Stimulated activated CD8-positive, alpha-beta memory T cell treated with anti-CD3 and anti-CD28 coated beads, Interleukin-12 subunit alpha, Interleukin-12 subunit beta, amount 100 ng/mL, for 4 hours (primary cell): Measurements from ENCODE around the gene DLG2.
"Not testable (repeated sequence)": the region's sequence is repeated elsewhere in the genome, so short reads cannot be mapped to it uniquely, and the experiment has no call there.

ENCODE experiments used
- DNase-seq: peaks from one replicate; pipeline ENCODE4 v3.0.0-alpha.2; 2020; ENCODE audit warnings: low read depth

Gene DLG2

GRCh38 chr11:84993386-84993785 is 633.8 kb downstream of the DLG2 start:
- DNase-seq = no peak

GRCh38 chr11:84990141-84990540 is 637.0 kb downstream of the DLG2 start:
- DNase-seq = no peak

GRCh38 chr11:84987686-84988187 is 639.4 kb downstream of the DLG2 start:
- DNase-seq = not testable (repeated sequence)

- DNase-seq = no peak
Measured at GRCh38 chr11:84981301-84981700, 645.8 kb downstream of the DLG2 start.

- no peak for DNase-seq
Measured at GRCh38 chr11:84969103-84969502, 658.0 kb downstream of the DLG2 start.

- no peak for DNase-seq
Measured at GRCh38 chr11:84965484-84965883, 661.7 kb downstream of the DLG2 start.

- DNase-seq = no peak
Measured at GRCh38 chr11:84963240-84963639, 663.9 kb downstream of the DLG2 start.

- DNase-seq = no peak
Measured at GRCh38 chr11:84962018-84962417, 665.1 kb downstream of the DLG2 start.

- DNase-seq = no peak
Measured at GRCh38 chr11:84958295-84958694, 668.8 kb downstream of the DLG2 start.

GRCh38 chr11:84950569-84951270 is 676.4 kb downstream of the DLG2 start:
- DNase-seq = no peak

GRCh38 chr11:84947970-84948580 is 679.1 kb downstream of the DLG2 start:
- no peak for DNase-seq

GRCh38 chr11:84947070-84947469 is 680.1 kb downstream of the DLG2 start:
- no peak for DNase-seq

- no peak for DNase-seq
Measured at GRCh38 chr11:84930863-84931262, 696.3 kb downstream of the DLG2 start.

GRCh38 chr11:84929738-84930137 is 697.4 kb downstream of the DLG2 start:
- no peak for DNase-seq

- no peak for DNase-seq
Measured at GRCh38 chr11:84924154-84924692, 702.9 kb downstream of the DLG2 start.

GRCh38 chr11:84923489-84923888 is 703.7 kb downstream of the DLG2 start:
- no peak for DNase-seq

- no peak for DNase-seq
Measured at GRCh38 chr11:84922836-84923235, 704.3 kb downstream of the DLG2 start.

GRCh38 chr11:84922212-84922805 is 704.8 kb downstream of the DLG2 start:
- DNase-seq = no peak

GRCh38 chr11:84914511-84914910 is 712.6 kb downstream of the DLG2 start:
- DNase-seq = no peak

GRCh38 chr11:84909740-84910139 is 717.4 kb downstream of the DLG2 start:
- no peak for DNase-seq

GRCh38 chr11:84906995-84907394 is 720.1 kb downstream of the DLG2 start:
- DNase-seq = no peak

- no peak for DNase-seq
Measured at GRCh38 chr11:84905411-84905810, 721.7 kb downstream of the DLG2 start.

- no peak for DNase-seq
Measured at GRCh38 chr11:84902445-84902844, 724.7 kb downstream of the DLG2 start.
